ENCODE measurements around the gene HAGH.
"Not testable (repeated sequence)": the region's sequence is repeated elsewhere in the genome, so short reads cannot be mapped to it uniquely, and the experiment has no call there.

HAGH gene

DNA sequence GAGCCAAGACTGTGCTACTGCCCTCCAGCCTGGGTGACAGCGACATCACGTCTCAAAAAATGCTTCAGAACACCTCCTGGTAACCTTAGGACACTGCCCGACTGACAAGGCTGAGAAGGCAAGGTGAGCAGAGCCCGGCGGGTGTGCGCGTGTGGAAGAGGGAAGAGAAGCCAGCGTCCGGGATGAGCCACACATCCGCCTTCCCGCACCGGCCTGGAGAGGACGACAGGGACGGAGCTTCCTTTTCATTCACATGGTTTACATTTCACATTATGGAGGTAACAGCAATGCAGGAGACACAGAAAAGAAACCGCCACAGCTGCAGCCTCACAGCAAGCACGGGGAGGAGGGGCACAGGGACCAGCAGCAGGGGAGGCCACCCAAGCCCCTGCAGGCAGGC lies 16.5 kb downstream of the HAGH start:
- DNase-seq, result no peak

DNA sequence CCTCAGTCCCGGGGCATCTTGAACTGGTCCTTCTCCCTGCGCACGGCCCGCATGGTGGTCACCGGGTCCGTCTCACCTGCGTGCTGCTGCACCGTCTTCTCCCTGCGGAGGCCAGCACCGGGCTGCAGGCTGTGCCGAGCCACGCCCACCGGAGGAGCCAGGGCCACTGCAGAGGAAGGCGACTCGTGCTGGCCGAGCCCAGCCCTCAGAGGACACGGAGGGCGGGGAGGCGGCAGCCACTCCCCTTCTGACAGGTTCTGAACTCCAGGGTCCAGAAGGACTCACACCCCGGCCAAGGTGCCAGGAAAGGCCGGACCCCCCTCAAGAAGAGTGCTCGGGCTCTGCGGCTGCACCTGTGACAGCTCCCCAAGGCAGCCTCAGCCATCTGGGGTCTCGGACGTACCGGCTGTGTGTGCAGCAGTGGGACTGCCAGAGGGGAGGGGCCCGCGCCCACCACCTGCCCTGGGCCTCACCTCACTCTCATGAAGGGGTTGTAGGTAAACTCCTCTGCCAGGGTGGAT lies 17.3 kb downstream of the HAGH start:
- no peak for DNase-seq

DNA sequence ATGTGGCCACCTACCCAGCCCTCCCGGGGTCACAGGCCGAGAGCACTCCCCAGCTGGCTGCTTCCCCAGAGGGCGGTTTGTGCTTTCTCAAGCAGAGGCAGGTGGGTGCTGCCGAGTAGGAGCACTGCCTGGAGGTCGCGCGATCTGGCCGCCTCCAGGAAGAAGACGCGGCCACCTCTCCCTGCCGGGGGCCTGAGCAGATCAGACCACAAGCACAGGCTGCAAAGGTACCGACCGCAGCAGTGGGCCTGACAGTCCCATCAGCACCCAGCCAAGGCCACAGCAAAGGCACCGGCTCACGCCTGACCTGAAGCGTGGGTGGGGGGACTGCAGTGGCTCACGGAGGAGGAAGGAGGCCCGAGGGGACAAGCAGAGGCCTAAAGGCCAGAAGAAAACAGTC lies 17.9 kb downstream of the HAGH start:
- DNase-seq, result no peak

DNA sequence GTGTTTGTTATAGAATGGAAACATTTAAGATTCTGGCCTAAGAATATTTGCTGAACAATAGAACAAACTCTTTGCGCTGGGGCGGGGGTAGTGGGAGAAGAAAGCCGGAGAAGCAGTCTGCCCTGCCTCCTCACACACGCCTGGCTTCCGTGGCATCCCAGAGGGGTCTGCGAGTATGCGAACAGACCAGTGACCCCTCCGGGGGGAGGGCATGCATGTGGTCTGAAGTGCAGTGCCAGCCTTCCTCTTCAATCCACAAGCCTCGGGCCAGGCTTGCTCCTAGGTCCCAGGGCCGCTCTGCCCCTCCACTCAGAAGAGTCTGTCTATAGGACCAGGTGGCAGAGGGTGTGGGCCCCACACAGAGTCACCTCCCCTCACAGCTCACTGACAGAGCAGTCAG lies 19.0 kb downstream of the HAGH start:
- no peak for DNase-seq

DNA sequence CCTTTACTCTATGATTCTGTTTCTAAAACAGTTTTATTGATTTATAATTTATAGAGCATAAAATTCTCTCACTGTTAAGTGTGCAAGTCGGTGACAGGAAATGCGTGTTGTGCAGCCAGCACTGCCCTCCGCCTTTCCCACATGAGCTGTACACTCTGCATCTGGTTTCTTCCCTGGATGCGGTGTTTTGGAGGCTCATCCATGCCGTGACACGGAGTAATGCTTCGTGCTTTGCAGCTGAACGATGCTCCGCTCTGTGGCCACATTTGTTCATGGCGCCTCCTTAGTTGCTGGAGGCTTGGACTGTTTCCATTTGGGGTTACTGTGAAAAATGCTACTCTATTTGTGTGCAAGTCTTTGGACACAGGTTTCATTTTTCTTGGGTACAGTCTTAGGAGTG lies 25.9 kb downstream of the HAGH start:
- no peak for DNase-seq

DNA sequence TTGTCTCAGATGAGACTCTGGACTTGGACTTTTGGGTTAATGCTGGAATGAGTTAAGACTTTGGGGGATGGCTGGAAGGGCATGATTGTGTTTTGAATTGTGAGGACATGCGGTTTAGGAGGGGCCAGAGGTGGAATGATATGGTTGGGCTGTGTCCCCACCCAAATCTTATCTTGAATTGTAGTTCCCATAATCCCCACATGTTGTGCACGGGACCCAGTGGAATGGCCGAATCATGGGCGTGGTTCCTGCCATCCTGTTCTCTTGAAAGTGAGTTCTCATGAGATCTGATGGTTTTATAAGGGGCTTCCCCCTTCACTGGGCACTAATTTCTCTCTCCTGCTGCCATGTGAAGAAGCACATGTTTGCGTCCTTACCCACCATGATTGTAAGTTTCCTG lies 27.4 kb downstream of the HAGH start:
- DNase-seq, result not testable (repeated sequence)

DNA sequence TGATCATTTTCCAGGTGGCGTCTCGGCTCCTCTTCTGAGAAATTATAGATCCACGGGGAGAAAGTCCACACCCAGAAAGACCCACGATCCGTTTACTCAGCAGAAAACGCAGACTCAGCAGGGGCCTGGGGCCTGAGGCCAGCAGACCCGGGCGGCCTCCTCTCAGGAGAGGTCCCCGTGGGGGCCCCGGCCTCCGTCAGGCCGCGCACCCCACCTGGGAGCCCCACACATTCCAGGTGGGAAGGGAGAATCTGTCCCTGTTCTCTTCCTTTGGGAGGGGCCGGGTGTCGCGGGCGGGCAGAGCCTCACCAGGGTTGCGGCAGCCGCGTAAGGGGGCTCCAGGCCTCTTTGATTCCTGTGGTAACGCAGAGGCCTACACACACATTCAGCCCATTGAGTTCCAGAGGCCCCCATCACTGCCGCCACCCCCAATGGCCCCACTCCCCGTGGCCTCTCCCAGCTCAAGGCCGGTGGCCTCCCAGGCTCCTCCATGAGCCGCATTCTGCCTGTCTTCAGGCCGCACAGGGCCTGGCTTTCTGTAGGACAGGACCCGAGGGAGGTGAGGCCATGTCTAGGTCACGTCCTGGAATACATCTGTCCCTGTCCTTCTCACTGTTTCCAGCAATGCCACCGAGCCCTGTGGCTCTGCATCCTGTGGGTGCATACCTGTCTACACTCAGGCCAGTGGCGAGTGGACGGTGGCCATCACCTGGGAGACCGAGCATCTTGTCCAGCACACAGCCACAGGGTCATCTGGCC lies 31.5 kb downstream of the HAGH start:
- DNase-seq, result no peak

DNA sequence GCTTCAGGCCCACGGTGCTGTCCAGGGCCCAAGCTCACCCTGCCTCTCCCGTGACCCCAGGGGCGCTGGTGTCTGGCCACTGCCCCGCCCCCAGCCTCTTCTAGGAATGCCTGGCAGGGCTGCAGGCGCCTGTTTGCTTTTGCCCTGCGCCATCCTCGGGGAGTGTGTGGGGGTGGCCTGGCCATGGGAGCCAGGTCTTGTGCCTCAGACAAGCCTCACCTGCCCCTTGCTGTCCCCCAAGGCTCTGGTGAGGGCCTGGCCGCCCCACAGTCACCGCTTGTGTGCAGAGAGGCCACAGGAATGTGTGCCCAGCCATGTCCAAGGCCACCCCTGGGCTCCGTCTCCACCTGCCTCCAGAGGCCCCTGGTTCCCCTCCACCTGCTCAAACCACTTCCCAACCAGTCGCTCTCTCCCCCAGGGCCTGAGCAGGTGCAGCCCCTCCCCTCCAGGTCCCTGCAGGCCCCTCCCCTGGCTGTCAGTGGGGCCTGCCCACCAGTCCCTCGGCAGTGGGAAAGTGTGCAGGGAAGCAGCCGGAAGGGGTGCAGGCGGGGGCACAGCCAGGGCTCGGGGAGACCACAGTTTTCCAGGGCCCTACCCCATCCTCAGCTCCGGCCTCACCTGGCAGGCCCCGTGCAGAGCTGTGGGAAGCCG lies 32.3 kb downstream of the HAGH start:
- DNase-seq, result peak; percentile 42 to 73 (median 54)

DNA sequence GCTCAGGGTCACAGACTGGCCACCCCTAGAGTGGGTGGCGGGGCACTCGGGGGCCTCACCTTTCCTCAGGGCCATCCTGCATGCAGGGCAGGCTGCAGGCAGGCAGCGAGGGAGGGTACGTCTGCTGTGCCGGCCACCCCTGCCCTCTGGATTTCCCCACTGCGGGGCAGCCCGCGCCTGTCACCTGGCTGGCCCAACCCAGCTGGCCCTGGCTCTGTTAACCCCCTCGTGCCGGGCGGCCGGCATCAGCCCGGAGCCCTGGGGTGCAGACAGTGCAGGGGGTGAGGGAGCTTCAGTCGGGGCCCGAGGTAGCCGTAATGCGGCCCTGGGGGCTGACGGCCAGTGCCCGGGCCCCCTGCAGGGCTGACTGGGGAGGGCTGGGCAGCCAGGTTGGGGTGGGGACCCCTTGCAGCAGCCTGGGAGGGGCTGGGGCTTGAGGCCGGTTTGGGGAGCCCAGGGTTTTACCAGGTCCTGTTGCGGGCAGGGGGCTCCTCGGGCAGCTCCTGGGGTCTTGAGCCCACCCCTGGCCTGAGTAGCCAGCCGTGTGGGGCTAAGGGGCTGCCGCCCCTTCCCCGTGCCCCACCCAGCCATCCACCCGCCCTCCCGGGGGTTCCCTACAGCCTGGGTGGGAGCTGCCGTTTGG lies 32.9 kb downstream of the HAGH start, which contains the start of gene IGFALS:
TSS of gene IGFALS (minus strand) at position 128 of the 643 bp plus-strand sequence. CDS start at position 75, 53 bp downstream.
- DNase-seq, result no peak

DNA sequence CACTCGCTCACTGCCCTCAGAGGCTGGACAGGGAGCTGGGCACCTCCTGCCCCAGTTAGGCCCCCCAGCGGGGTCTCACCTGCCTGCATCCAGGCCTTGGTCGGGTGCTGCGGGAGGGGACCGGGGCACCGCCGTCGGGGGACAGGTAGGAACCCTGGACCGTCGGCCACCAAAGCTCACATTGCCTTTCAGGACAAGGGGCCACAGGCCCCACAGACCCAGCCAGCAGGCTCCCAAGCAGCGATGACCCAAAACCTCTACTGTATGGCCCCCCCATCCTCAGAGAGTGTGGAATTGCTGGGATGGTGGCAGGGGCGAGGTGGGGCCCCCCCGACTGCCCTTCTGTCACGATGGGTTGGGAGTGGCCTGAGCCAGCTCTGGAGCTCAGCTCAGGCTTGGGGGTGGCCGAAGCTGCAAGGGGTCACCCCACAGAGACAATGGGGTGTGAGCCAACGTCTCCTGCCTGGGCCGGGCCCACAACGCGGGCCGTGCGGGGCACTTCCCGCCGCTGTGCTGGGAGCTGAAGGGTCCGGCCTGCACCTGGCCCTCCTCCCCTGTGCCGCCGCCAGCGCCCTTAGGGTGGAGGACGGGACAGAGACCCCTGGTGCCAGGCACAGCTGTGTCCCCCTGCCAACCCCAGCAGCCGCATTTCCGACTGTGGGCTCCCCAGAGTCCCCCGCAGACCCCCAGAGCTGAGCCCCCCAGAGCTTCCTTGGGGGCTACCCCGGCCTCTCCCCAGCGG lies 33.6 kb downstream of the HAGH start:
- DNase-seq, result no peak

DNA sequence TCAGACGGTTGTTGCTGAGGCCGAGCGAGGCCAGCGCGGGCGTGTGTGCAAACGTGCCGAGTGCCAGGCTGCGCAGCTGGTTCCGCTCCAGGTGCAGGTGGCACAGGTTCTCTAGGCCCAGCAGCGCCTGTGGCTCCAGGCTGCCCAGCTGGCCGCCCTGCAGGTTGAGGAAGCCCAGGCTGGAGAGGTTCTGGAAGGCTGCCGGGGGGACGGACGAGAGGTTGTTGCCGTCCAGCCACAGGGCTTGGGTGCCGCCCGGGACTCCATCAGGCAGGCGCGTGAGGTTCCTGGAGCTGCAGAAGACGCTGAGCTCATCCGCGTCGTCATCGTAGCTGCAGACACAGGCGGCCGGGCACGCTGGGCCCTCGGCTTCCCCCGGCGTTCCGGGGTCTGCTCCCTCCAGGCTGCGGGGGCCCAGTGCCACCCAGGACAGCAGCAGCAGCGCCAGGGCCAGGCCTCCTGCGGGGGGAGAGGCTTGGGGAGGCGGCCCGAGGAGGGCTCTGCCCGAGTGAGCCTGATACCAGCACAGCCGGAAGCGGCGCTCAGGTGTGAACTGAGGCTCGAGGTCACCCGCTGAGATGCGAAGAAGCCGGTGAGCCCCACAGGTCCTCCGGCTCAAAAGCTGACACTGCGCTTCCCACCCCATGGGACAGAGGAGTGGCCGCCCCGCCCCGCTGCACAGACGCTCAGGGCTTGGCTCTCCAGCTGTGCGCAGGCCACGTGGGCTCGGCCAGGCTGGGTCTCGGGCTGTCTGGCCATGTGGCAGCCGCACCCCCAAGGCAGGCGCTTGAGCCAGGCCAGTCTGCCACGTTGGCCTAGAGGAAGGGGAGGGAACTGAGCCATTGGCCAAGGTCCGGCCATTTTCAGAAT lies 34.4 kb downstream of the HAGH start:
- DNase-seq, result peak in 1 of 3 experiments; percentile 40

DNA sequence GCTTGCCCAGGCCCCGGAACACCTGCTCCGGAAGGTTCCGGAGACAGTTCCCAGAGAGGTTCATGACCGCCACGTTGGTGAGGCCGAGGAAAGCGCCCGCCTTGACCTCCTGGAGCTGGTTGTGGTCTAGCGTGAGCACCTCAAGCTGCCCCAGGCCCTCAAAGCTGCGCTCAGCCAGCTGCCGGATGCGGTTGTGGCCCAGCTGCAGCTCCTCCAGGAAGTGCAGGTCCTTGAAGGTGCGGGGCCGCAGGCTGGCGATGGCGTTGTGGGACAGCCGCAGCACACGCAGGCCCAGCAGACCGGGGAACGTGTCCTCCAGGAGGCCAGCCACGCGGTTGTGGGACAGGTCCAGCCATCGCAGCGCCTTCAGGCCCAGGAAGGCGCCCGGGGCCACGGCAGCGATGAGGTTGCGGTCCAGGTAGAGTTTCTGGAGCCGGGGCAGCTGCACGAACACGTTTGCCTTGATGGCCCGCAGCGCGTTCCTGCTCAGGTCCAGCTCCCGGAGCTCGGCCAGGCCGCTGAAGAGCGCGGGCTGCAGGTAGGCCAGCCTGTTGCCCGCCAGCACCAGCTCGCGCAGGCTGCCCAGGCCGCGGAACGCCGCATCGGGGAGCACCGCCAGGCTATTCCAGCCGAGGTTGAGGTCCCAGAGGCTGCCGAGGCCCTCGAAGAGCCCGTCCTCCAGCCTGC lies 35.2 kb downstream of the HAGH start:
- DNase-seq, result no peak

DNA sequence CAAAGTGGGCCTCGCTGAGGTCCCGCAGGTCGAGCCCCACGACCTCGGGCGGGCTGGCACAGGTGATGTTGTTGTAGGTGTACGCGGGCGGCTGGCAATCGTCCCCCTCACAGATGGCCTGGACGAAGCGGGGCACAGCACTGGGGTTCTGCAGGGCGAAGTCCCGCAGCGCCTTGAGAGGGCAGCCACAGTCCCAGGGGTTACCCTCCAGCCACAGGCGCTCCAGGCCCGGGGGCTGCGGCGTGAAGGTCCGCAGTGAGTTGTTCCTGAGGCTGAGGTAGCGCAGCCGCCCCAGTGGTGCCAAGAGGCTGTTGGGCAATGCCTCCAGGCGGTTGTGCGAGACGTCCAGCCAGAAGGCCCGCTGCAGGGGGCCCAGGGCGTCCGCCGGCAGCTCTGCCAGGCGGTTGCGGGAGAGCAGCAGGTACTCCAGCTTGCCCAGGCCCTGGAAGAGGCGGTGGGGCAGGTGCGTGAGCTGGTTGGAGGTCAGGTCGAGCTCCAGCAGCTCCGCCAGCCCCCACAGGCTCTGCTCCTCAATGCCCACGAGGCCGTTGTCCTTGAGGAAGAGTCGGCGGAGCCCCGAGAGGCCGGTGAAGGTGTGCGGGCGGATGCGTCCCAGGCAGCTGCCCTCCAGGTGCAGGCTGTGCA lies 35.9 kb downstream of the HAGH start:
- no peak for DNase-seq

DNA sequence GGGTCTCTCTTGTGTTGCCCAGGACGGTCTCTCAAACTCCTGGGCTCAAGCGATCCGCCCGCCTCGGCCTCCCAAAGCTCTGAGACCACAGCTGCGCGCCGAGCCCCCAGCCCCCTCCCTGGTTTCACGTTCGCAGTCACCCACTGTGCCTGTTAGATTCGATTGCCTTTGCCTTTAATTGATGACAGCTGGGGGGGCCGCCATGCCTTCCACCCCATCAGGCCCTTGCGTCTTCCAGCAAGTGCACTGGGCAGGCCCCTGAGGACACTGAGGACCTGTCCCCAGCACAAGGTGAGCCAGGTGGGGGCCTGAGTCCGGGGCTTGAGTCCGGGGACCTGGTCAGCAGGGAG lies 36.4 kb downstream of the HAGH start:
- no peak for DNase-seq

DNA sequence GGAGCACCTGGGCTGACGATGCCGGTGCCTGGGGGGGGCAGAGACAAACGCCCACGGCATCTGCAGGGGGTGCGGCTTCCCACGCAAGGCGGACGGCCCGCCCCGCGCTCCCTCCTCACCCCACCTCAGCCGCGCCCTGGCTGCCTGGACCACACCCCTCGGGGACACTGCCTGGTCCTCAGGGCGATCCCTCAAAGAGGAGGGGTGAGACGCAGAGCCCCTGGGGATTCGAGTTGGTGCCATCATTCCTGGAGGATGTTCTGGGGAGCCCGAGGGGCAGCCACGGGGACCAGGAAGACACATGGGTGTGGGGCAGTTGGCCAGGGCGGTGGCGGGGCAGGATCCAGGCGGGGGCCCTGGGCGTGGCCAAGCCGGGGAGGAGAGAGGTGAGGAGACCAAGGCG lies 37.0 kb downstream of the HAGH start:
- DNase-seq, result no peak

DNA sequence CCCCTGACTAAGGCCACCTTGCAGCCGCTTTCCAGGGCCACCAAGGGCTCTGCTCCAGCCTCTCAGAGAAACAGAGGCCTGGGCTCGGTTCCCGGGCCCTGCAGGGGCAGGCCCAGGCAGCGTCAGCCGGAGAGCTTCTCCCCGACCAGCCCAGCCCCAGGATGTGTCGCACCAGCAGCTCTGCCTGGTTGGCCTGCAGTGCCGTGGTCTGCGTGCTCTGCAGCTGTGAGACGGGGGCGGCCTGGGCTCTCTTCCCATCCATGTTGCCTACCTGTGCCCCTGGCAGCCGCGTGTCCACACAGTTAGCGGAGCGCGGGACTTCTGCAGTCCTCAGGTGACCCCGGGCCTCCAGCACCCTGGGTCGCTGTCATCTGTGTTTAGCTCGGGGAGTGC lies 37.9 kb downstream of the HAGH start:
- DNase-seq, result no peak

DNA sequence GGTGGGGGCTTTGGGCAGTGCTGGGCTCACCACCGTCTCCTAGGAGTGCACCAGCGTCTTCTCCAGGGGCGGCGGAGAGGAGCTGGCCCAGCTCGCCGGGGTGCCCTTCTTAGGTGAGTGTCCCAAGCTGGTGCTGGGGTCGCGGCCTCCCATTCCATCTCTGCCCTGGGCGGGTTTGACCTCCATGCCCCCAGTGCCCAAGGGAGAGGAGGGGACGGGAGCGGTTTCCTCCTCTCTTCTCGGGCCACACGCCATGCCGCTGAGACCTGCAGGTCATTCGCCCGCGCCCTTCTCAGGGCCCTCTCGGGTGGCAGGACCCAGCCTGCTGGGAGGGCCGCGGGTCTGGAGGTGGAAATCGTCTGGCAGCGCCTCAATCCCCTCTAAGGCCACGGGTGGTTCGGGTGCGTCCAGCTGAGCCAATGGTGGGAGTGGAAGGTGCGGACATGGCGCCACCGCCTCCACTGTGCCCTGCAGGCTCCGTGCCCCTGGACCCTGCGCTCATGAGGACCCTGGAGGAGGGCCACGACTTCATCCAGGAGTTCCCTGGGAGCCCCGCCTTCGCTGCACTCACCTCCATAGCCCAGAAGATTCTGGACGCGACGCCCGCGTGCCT lies 38.4 kb downstream of the HAGH start:
- no peak for DNase-seq

DNA sequence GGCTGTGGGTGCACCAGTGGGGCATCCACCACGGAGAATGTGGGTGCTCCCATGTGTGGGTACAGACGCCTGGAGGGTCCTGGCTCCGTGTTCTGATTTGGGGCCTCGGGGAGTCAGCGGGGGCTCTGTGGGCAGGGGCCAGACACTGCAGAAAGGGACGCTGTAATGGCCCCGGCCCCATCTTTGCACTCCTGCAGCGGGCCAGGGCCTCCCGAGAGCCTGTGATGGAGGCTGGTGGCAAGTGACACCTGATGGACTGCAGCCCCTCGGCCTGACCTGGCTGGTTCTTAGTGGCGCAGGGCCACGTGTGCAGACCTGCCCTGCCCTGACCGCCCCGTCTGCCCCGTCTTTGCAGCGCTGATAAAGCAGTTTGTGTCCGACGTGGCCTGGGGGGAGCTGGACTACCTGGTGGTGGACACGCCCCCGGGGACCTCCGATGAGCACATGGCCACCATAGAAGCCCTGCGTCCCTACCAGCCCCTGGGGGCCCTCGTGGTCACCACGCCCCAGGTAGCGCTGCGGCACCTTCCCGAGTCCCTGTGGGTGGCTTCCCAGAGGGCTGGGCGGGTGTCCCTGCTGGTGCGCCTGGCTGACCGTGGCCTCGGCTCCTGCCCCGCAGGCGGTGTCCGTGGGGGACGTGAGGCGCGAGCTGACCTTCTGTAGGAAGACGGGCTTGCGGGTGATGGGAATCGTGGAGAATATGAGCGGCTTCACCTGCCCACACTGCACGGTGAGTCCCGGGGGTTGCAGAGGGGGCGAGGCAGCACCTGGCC lies 39.1 kb downstream of the HAGH start:
- no peak for DNase-seq

DNA sequence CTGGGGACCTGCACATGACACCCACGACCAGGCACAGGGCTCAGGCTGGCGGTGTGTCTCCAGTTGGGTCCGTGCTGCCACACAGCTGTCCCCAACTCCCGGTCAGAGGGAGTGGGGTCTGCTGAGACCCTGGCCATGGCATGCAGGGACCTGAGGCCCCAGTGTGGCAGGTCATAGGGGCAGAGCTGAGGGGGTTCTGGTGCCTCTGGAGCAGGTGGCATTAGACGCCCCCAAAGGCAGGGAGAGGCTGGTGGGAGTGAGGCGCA lies 39.6 kb downstream of the HAGH start:
- no peak for DNase-seq

Data from NCI-H1417 (cell line).